PC-9 (cell line): ENCODE results near the gene ANK2.

ENCODE experiments used
- CTCF ChIP-seq: fragments of 200-600 bp; sonication (generic); conservative IDR thresholded peaks from 2 replicates; pipeline ENCODE4 v1.6.1; 2017; ENCODE audit warnings: mixed run types, antibody characterized with exemption, mild to moderate bottlenecking, moderate library complexity
- EZH2 ChIP-seq: fragments of 200-600 bp; sonication (generic); IDR thresholded peaks from 2 replicates; pipeline ENCODE4 v1.8.0; 2017; ENCODE audit warnings: antibody characterized with exemption, low read depth

- no peak for TF ChIP-seq CTCF
- no peak for TF ChIP-seq EZH2
These were observed 307.0 kb downstream of the ANK2 start for GRCh38 chr4:113356453-113356852.
